HepG2 (cell line): ENCODE results near the gene DPM2. TPM values are rescaled to one million over a fixed set of nuclear protein-coding genes. Genes with fewer than 3 reads are reported as not detected.

Experiments
- AGO1 ChIP-seq: fragments of 200-400 bp; formaldehyde crosslinking; IDR thresholded peaks from 2 replicates; pipeline ENCODE4 v1.6.1; 2017; ENCODE audit warnings: mild to moderate bottlenecking, low read depth, low read length, moderate library complexity; ENCODE audit not compliant: poor library complexity, severe bottlenecking
- ARID2 ChIP-seq: sonication (generic); formaldehyde crosslinking; IDR thresholded peaks from 2 replicates; pipeline ENCODE4 v1.8.1; 2022; ENCODE audit warnings: mild to moderate bottlenecking, missing genetic modification reagents, borderline replicate concordance
- MYNN ChIP-seq: sonication (generic); formaldehyde crosslinking; IDR thresholded peaks from 2 replicates; pipeline ENCODE4 v1.4.0; 2020; ENCODE audit warnings: mild to moderate bottlenecking, low read depth, missing genetic modification reagents
- PAWR ChIP-seq: sonication (generic); formaldehyde crosslinking; IDR thresholded peaks from 2 replicates; pipeline ENCODE4 v1.4.0; 2020; ENCODE audit warnings: missing genetic modification reagents, mild to moderate bottlenecking, borderline replicate concordance
- SSRP1 ChIP-seq: IDR thresholded peaks from 2 replicates; pipeline ENCODE4 v1.6.1; 2016; ENCODE audit warnings: control low read depth
- TBX2 ChIP-seq: sonication (generic); formaldehyde crosslinking; IDR thresholded peaks from 2 replicates; pipeline ENCODE4 v1.5.0; 2020; ENCODE audit warnings: missing genetic modification reagents, mild to moderate bottlenecking, borderline replicate concordance
- ZBTB38 ChIP-seq: sonication (generic); formaldehyde crosslinking; IDR thresholded peaks from 2 replicates; pipeline ENCODE4 v1.5.1; 2020; ENCODE audit warnings: mild to moderate bottlenecking, missing genetic modification reagents
- ZNF34 ChIP-seq: sonication (generic); formaldehyde crosslinking; IDR thresholded peaks from 2 replicates; pipeline ENCODE4 v1.4.0; 2020; ENCODE audit warnings: mild to moderate bottlenecking, missing genetic modification reagents, borderline replicate concordance
- ZNF550 ChIP-seq: sonication (generic); formaldehyde crosslinking; IDR thresholded peaks from 2 replicates; pipeline ENCODE4 v1.4.0; 2020; ENCODE audit warnings: mild to moderate bottlenecking, missing genetic modification reagents, borderline replicate concordance
- ZNF879 ChIP-seq: sonication (generic); formaldehyde crosslinking; IDR thresholded peaks from 2 replicates; pipeline ENCODE4 v1.8.1; 2023; ENCODE audit warnings: missing genetic modification reagents
- polyA plus RNA-seq, 8 experiments: library from polyadenylated mRNA; depleted of rRNA in 3 of 8; stranded (reverse) in 7 of 8; unstranded in 1 of 8; fragments of >200 nt; fragmentation: Illumina TruSeq in 4 of 8; extraction: Trizol in 4 of 8; gene quantifications; 2 replicates each; pipeline versions ENCODE4 v1.2.1 to v1.2.3, GENCODE V29; 2011 to 2016; ENCODE audit warnings: low read depth in 4 of 8, missing spikeins in 1 of 8, mixed read lengths in 1 of 8; ENCODE audit not compliant: insufficient read depth in 1 of 8
- total RNA-seq, 5 experiments: library from RNA; depleted of rRNA; stranded (reverse); fragments of >200 nt; fragmentation: Illumina TruSeq; extraction: Trizol; gene quantifications; 2 replicates each; pipeline ENCODE4 v1.2.3, GENCODE V29; 2016; ENCODE audit warnings: low read depth in 1 of 5
- TF ChIP-seq, protein P1 (sequence below): sonication (generic); formaldehyde crosslinking; conservative IDR thresholded peaks from 2 replicates; pipeline ENCODE4 v1.4.0; 2020; ENCODE audit warnings: missing genetic modification reagents
- TF ChIP-seq, protein P2 (sequence below): sonication (generic); formaldehyde crosslinking; IDR thresholded peaks from 2 replicates; pipeline ENCODE4 v1.5.0; 2020; ENCODE audit warnings: mild to moderate bottlenecking, missing genetic modification reagents
- TF ChIP-seq, protein P3 (sequence below): sonication (generic); formaldehyde crosslinking; IDR thresholded peaks from 2 replicates; pipeline ENCODE4 v1.4.0; 2020; ENCODE audit warnings: mild to moderate bottlenecking, missing genetic modification reagents, borderline replicate concordance
- TF ChIP-seq, protein P4 (sequence below): sonication (generic); formaldehyde crosslinking; IDR thresholded peaks from 2 replicates; pipeline ENCODE4 v1.5.1; 2020; ENCODE audit warnings: mild to moderate bottlenecking, moderate library complexity, missing genetic modification reagents

Gene DPM2
- total and polyA plus RNA-seq, 2 of the 13 experiments (the other 11 are each of a cell fraction or from before 2014, with no cell fraction given), result 24.8 to 35.3 TPM

DNA sequence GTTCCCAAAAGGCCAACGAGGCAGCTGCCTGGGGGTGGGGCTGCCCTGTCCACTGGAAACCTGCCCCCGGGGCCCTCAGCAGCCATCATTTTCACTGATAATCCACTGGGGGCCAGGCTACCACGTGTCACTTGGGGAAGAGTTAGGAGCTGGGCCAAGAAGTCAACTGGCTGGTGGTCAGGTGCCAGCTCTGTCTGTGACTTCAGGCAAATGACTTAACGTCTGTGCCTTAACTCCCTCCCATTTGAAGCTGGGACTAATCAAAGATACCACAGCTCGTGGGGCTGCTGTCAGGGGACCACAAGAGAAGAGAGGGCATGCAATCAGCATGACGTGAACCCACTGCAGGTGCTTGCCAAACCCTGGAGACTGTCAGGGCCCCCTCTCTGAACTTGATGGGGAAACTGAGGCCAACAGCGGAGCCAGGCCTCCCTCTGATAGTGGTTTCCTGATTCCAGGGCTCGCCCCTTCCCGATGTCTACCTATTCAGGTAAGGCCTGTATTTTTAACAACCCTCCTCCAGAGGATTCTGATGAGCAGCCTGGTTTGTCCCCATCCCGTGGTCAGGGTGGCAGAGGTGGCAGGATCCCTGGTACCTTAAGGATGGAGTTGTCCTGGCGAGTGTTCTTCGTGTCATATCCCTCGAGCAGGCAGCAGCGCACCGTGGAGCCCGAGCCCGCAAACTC, 12.3 kb upstream of the DPM2 start (continued):
- TF ChIP-seq, protein P1, sequence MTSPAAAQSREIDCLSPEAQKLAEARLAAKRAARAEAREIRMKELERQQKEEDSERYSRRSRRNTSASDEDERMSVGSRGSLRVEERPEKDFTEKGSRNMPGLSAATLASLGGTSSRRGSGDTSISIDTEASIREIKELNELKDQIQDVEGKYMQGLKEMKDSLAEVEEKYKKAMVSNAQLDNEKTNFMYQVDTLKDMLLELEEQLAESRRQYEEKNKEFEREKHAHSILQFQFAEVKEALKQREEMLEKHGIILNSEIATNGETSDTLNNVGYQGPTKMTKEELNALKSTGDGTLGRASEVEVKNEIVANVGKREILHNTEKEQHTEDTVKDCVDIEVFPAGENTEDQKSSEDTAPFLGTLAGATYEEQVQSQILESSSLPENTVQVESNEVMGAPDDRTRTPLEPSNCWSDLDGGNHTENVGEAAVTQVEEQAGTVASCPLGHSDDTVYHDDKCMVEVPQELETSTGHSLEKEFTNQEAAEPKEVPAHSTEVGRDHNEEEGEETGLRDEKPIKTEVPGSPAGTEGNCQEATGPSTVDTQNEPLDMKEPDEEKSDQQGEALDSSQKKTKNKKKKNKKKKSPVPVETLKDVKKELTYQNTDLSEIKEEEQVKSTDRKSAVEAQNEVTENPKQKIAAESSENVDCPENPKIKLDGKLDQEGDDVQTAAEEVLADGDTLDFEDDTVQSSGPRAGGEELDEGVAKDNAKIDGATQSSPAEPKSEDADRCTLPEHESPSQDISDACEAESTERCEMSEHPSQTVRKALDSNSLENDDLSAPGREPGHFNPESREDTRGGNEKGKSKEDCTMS (CRISPR knock-in tag), result no peak
- TF ChIP-seq ZNF879 (CRISPR knock-in tag) (0 out of 2 replicates have a peak, but pooled peaks have one; percentile 48), MYNN (CRISPR knock-in tag) (no peak), PAWR (peak; percentile 22; the same call in 1 of the 2 replicates), TBX2 (CRISPR knock-in tag) (no peak), SSRP1 (CRISPR knock-in tag) (0 out of 2 replicates have a peak, but pooled peaks have one; percentile 83), ZNF550 (CRISPR knock-in tag) (0 out of 2 replicates have a peak, but pooled peaks have one; percentile 24), ZNF34 (0 out of 2 replicates have a peak, but pooled peaks have one; percentile 27), ZBTB38 (0 out of 2 replicates have a peak, but pooled peaks have one; percentile 11), ARID2 (CRISPR knock-in tag) (peak; percentile 87), AGO1 (no peak)
- TF ChIP-seq, protein P2, sequence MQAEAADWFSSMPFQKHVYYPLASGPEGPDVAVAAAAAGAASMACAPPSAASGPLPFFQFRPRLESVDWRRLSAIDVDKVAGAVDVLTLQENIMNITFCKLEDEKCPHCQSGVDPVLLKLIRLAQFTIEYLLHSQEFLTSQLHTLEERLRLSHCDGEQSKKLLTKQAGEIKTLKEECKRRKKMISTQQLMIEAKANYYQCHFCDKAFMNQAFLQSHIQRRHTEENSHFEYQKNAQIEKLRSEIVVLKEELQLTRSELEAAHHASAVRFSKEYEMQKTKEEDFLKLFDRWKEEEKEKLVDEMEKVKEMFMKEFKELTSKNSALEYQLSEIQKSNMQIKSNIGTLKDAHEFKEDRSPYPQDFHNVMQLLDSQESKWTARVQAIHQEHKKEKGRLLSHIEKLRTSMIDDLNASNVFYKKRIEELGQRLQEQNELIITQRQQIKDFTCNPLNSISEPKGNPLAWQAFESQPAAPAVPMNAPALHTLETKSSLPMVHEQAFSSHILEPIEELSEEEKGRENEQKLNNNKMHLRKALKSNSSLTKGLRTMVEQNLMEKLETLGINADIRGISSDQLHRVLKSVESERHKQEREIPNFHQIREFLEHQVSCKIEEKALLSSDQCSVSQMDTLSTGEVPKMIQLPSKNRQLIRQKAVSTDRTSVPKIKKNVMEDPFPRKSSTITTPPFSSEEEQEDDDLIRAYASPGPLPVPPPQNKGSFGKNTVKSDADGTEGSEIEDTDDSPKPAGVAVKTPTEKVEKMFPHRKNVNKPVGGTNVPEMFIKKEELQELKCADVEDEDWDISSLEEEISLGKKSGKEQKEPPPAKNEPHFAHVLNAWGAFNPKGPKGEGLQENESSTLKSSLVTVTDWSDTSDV, result peak; percentile 75; the same call in 1 of the 2 replicates
- TF ChIP-seq, protein P3, sequence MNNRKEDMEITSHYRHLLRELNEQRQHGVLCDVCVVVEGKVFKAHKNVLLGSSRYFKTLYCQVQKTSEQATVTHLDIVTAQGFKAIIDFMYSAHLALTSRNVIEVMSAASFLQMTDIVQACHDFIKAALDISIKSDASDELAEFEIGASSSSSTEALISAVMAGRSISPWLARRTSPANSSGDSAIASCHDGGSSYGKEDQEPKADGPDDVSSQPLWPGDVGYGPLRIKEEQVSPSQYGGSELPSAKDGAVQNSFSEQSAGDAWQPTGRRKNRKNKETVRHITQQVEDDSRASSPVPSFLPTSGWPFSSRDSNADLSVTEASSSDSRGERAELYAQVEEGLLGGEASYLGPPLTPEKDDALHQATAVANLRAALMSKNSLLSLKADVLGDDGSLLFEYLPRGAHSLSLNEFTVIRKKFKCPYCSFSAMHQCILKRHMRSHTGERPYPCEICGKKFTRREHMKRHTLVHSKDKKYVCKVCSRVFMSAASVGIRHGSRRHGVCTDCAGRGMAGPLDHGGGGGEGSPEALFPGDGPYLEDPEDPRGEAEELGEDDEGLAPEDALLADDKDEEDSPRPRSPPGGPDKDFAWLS (CRISPR knock-in tag), result no peak
- TF ChIP-seq, protein P4, sequence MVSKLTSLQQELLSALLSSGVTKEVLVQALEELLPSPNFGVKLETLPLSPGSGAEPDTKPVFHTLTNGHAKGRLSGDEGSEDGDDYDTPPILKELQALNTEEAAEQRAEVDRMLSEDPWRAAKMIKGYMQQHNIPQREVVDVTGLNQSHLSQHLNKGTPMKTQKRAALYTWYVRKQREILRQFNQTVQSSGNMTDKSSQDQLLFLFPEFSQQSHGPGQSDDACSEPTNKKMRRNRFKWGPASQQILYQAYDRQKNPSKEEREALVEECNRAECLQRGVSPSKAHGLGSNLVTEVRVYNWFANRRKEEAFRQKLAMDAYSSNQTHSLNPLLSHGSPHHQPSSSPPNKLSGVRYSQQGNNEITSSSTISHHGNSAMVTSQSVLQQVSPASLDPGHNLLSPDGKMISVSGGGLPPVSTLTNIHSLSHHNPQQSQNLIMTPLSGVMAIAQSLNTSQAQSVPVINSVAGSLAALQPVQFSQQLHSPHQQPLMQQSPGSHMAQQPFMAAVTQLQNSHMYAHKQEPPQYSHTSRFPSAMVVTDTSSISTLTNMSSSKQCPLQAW (CRISPR knock-in tag), result 0 out of 2 replicates have a peak, but pooled peaks have one; percentile 35
